ENCODE results near the gene IFNG-AS1. TPM values are rescaled to one million over a fixed set of nuclear protein-coding genes. Genes with fewer than 3 reads are reported as not detected.

Gene IFNG-AS1
- total RNA-seq, 1 donor from 2014 or later = not detected

- no peaks in the 10 kb centered on the region for H3K4me1 ChIP-seq
- H3K27me3 ChIP-seq = no peaks in the 10 kb centered on the region
- intact Hi-C loops (cut with DNase I) = no loop called here
- no peaks in the 10 kb centered on the region for H3K9me3 ChIP-seq
- no peak for DNase-seq (ENCODE audit: low spot score in 2 of 2)
- no peaks in the 10 kb centered on the region for H3K36me3 ChIP-seq
- no peak for TF ChIP-seq CTCF (IDR thresholded peaks at IDR 0.05)
- no peak overlapping the region for H3K27ac ChIP-seq
- no peak overlapping the region for H3K4me3 ChIP-seq
These were observed 45.3 kb downstream of the IFNG-AS1 start for GRCh38 chr12:68034567-68034966.

- Histone ChIP-seq H3K9me3 (no peaks in the 10 kb centered on the region), H3K36me3 (no peaks in the 10 kb centered on the region), H3K4me3 (no peak overlapping the region), H3K27ac (no peak overlapping the region), H3K27me3 (no peaks in the 10 kb centered on the region), H3K4me1 (no peaks in the 10 kb centered on the region)
- no peak for DNase-seq (ENCODE audit: low spot score in 2 of 2)
- TF ChIP-seq CTCF (IDR thresholded peaks at IDR 0.05) = no peak
- intact Hi-C loops (cut with DNase I) = no loop called here
These were observed 47.4 kb downstream of the IFNG-AS1 start for GRCh38 chr12:68036642-68037041.

- no peak for TF ChIP-seq CTCF (IDR thresholded peaks at IDR 0.05)
- Histone ChIP-seq H3K4me3 (no peak overlapping the region), H3K4me1 (no peaks in the 10 kb centered on the region), H3K9me3 (no peaks in the 10 kb centered on the region), H3K27me3 (no peaks in the 10 kb centered on the region), H3K27ac (no peak overlapping the region), H3K36me3 (no peaks in the 10 kb centered on the region)
- DNase-seq (ENCODE audit: low spot score in 2 of 2) = no peak
- intact Hi-C loops (cut with DNase I) = no loop called here
These were observed 48.5 kb downstream of the IFNG-AS1 start for GRCh38 chr12:68037616-68038255.

- Histone ChIP-seq H3K27ac (no peak overlapping the region), H3K4me1 (no peaks in the 10 kb centered on the region), H3K9me3 (no peaks in the 10 kb centered on the region), H3K4me3 (no peak overlapping the region), H3K27me3 (no peaks in the 10 kb centered on the region), H3K36me3 (no peaks in the 10 kb centered on the region)
- TF ChIP-seq CTCF (IDR thresholded peaks at IDR 0.05) = no peak
- DNase-seq (ENCODE audit: low spot score in 2 of 2) = no peak
- intact Hi-C loops (cut with DNase I) = no loop called here
These were observed 49.4 kb downstream of the IFNG-AS1 start for GRCh38 chr12:68038650-68039049.

- no peaks in the 10 kb centered on the region for H3K9me3 ChIP-seq
- H3K27me3 ChIP-seq = no peaks in the 10 kb centered on the region
- H3K36me3 ChIP-seq = no peaks in the 10 kb centered on the region
- intact Hi-C loops (cut with DNase I) = loop anchor here (5.0 kb wide), 1 partner anchor 277 kb away; no protein-coding TSS in a partner anchor
- no peak overlapping the region for H3K27ac ChIP-seq
- peak; percentile 32 to 82 (median 78) for TF ChIP-seq CTCF (IDR thresholded peaks at IDR 0.05)
- no peak overlapping the region for H3K4me3 ChIP-seq
- no peaks in the 10 kb centered on the region for H3K4me1 ChIP-seq
- DNase-seq (ENCODE audit: low spot score in 2 of 2) = peak in 1 of 2 donors; percentile 72
These were observed 51.3 kb downstream of the IFNG-AS1 start for GRCh38 chr12:68040450-68041075.

All from ascending aorta (tissue), 2 donors.